Neural progenitor cell (in vitro differentiated cells): ENCODE data around the gene SCN10A. TPM values are rescaled to one million over a fixed set of nuclear protein-coding genes. Genes with fewer than 3 reads are reported as not detected.

Experiments
- DNase-seq: peaks from one replicate; pipeline ENCODE4 v3.0.0-alpha.2; 2016; ENCODE audit warnings: low spot score
- H2AFZ ChIP-seq: fragments of 200-600 bp; sonication (generic); replicated peaks from 2 replicates; pipeline ENCODE4 v1.6.1; 2016; ENCODE audit warnings: antibody characterized with exemption
- H3F3A ChIP-seq: fragments of 200-600 bp; sonication (generic); 2 replicates; pipeline ENCODE4 v1.6.1; 2016; ENCODE audit warnings: antibody characterized with exemption, low read depth
- H3K27ac ChIP-seq: fragments of 200-600 bp; sonication (generic); 2 replicates; pipeline ENCODE4 v1.5.1; 2016; ENCODE audit warnings: mild to moderate bottlenecking
- H3K27me3 ChIP-seq: fragments of 200-600 bp; sonication (generic); 2 replicates; pipeline ENCODE4 v1.6.1; 2016; ENCODE audit warnings: mild to moderate bottlenecking, moderate library complexity
- H3K36me3 ChIP-seq: fragments of 200-600 bp; sonication (generic); 2 replicates; pipeline ENCODE4 v1.5.1; 2016
- H3K4me1 ChIP-seq: fragments of 200-600 bp; sonication (generic); 2 replicates; pipeline ENCODE4 v1.6.1; 2016; ENCODE audit warnings: mixed run types
- H3K4me2 ChIP-seq: fragments of 200-600 bp; sonication (generic); 2 replicates; pipeline ENCODE4 v1.6.1; 2016
- H3K4me3 ChIP-seq: fragments of 200-600 bp; sonication (generic); 2 replicates; pipeline ENCODE4 v1.5.1; 2016
- H3K79me2 ChIP-seq: fragments of 200-600 bp; sonication (generic); 2 replicates; pipeline ENCODE4 v1.6.1; 2016; ENCODE audit warnings: low read depth
- H3K9ac ChIP-seq: fragments of 200-600 bp; sonication (generic); 2 replicates; pipeline ENCODE4 v1.6.1; 2016
- H3K9me3 ChIP-seq: fragments of 200-600 bp; sonication (generic); 2 replicates; pipeline ENCODE4 v1.5.1; 2016; ENCODE audit warnings: low read depth
- H4K20me1 ChIP-seq: fragments of 200-600 bp; sonication (generic); 2 replicates; pipeline ENCODE4 v1.6.1; 2016; ENCODE audit warnings: low read depth
- H3K27ac Mint-ChIP-seq: 3 replicates; pipeline ENCODE4 v1.8.0; 2021; ENCODE audit warnings: mixed read lengths
- H3K27me3 Mint-ChIP-seq: 2 replicates; pipeline ENCODE4 v1.8.0; 2022; ENCODE audit warnings: low read depth, mild to moderate bottlenecking, inconsistent platforms, moderate library complexity, mixed read lengths; ENCODE audit not compliant: insufficient read depth
- H3K36me3 Mint-ChIP-seq: 3 replicates; pipeline ENCODE4 v1.8.0; 2021; ENCODE audit warnings: mixed read lengths
- H3K4me1 Mint-ChIP-seq: 3 replicates; pipeline ENCODE4 v1.8.0; 2021; ENCODE audit warnings: mixed read lengths
- H3K4me3 Mint-ChIP-seq: 3 replicates; pipeline ENCODE4 v1.8.0; 2021; ENCODE audit warnings: mild to moderate bottlenecking, moderate library complexity, mixed read lengths
- H3K9me3 Mint-ChIP-seq: 3 replicates; pipeline ENCODE4 v1.8.0; 2020; ENCODE audit warnings: mixed read lengths
- CTCF ChIP-seq: fragments of 200-600 bp; sonication (generic); IDR thresholded peaks from 2 replicates; pipeline ENCODE4 v1.5.1; 2017; ENCODE audit warnings: antibody characterized with exemption, mild to moderate bottlenecking
- EZH2 ChIP-seq: fragments of 200-600 bp; sonication (generic); IDR thresholded peaks from 2 replicates; pipeline ENCODE4 v1.6.1; 2017; ENCODE audit warnings: antibody characterized with exemption, mild to moderate bottlenecking, moderate library complexity
- EZH2phosphoT487 ChIP-seq: fragments of 200-600 bp; sonication (generic); IDR thresholded peaks from 2 replicates; pipeline ENCODE4 v1.6.1; 2017; ENCODE audit warnings: antibody characterized with exemption
- total RNA-seq: library from RNA; depleted of rRNA; stranded (reverse); fragments of >200 nt; gene quantifications from 2 replicates; pipeline ENCODE4 v1.2.3, GENCODE V29; 2015; ENCODE audit warnings: low replicate concordance

SCN10A gene
- total RNA-seq, 1 donor from 2014 or later: not detected

GRCh38 chr3:38834110-38834509 lies 18.1 kb upstream of the SCN10A start:
- Mint-ChIP-seq H3K4me3 (no peak overlapping the region), H3K36me3 (no peaks in the 10 kb centered on the region), H3K27ac (no peak overlapping the region), H3K9me3 (peaks cover 6% of the 10 kb centered on the region), H3K4me1 (peaks cover 28% of the 10 kb centered on the region), H3K27me3 (peaks cover 4% of the 10 kb centered on the region)
- no peaks in the 10 kb centered on the region for H3K27me3 ChIP-seq
- no peak overlapping the region for H3K4me3 ChIP-seq
- TF ChIP-seq EZH2phosphoT487 (no peak), EZH2 (no peak)
- H3K4me2 ChIP-seq: no peak overlapping the region
- no peaks in the 10 kb centered on the region for H3K9me3 ChIP-seq
- peak; percentile 58 for DNase-seq
- no peak overlapping the region for H2AFZ ChIP-seq
- peaks cover 12% of the 10 kb centered on the region for H3F3A ChIP-seq
- no peak overlapping the region for H3K9ac ChIP-seq
- peaks cover 30% of the 10 kb centered on the region for H3K4me1 ChIP-seq
- H4K20me1 ChIP-seq: no peaks in the 10 kb centered on the region
- H3K27ac ChIP-seq: no peak overlapping the region
- H3K36me3 ChIP-seq: no peaks in the 10 kb centered on the region
- H3K79me2 ChIP-seq: no peaks in the 10 kb centered on the region

GRCh38 chr3:38829404-38829803 lies 13.4 kb upstream of the SCN10A start:
- Histone ChIP-seq H3K9me3 (no peaks in the 10 kb centered on the region), H3K27ac (no peak overlapping the region), H3K9ac (no peak overlapping the region), H3K4me2 (no peak overlapping the region), H3K4me1 (peaks cover 6% of the 10 kb centered on the region), H3F3A (no peaks in the 10 kb centered on the region), H2AFZ (no peak overlapping the region), H4K20me1 (no peaks in the 10 kb centered on the region), H3K36me3 (no peaks in the 10 kb centered on the region), H3K27me3 (no peaks in the 10 kb centered on the region), H3K79me2 (no peaks in the 10 kb centered on the region), H3K4me3 (no peak overlapping the region)
- H3K4me3 Mint-ChIP-seq: no peak overlapping the region
- H3K9me3 Mint-ChIP-seq: no peaks in the 10 kb centered on the region
- H3K27ac Mint-ChIP-seq: no peak overlapping the region
- peaks cover 4% of the 10 kb centered on the region for H3K4me1 Mint-ChIP-seq
- no peak for DNase-seq
- TF ChIP-seq CTCF (no peak), EZH2 (no peak), EZH2phosphoT487 (no peak)
- no peaks in the 10 kb centered on the region for H3K36me3 Mint-ChIP-seq
- no peaks in the 10 kb centered on the region for H3K27me3 Mint-ChIP-seq

- Mint-ChIP-seq H3K9me3 (no peaks in the 10 kb centered on the region), H3K27me3 (no peaks in the 10 kb centered on the region), H3K4me3 (no peak overlapping the region), H3K27ac (no peak overlapping the region), H3K36me3 (no peaks in the 10 kb centered on the region), H3K4me1 (peaks cover 3% of the 10 kb centered on the region)
- no peaks in the 10 kb centered on the region for H3K27me3 ChIP-seq
- H3K9ac ChIP-seq: no peak overlapping the region
- H3K36me3 ChIP-seq: no peaks in the 10 kb centered on the region
- H3F3A ChIP-seq: no peaks in the 10 kb centered on the region
- no peak overlapping the region for H3K4me3 ChIP-seq
- H2AFZ ChIP-seq: no peak overlapping the region
- H3K4me2 ChIP-seq: no peak overlapping the region
- no peak for TF ChIP-seq CTCF
- TF ChIP-seq EZH2phosphoT487: no peak
- TF ChIP-seq EZH2: no peak
- no peaks in the 10 kb centered on the region for H3K4me1 ChIP-seq
- no peaks in the 10 kb centered on the region for H3K9me3 ChIP-seq
- no peak overlapping the region for H3K27ac ChIP-seq
- no peaks in the 10 kb centered on the region for H3K79me2 ChIP-seq
- DNase-seq: no peak
- H4K20me1 ChIP-seq: no peaks in the 10 kb centered on the region
Measured at GRCh38 chr3:38828681-38829080, 12.7 kb upstream of the SCN10A start.

GRCh38 chr3:38827791-38828190 lies 11.8 kb upstream of the SCN10A start:
- no peak overlapping the region for H3K4me2 ChIP-seq
- no peaks in the 10 kb centered on the region for H3F3A ChIP-seq
- H3K9me3 ChIP-seq: no peaks in the 10 kb centered on the region
- no peaks in the 10 kb centered on the region for H3K36me3 Mint-ChIP-seq
- H3K27ac Mint-ChIP-seq: no peak overlapping the region
- H3K4me1 ChIP-seq: no peaks in the 10 kb centered on the region
- DNase-seq: no peak
- no peaks in the 10 kb centered on the region for H3K9me3 Mint-ChIP-seq
- no peak overlapping the region for H3K27ac ChIP-seq
- no peak overlapping the region for H2AFZ ChIP-seq
- no peaks in the 10 kb centered on the region for H3K27me3 ChIP-seq
- H3K36me3 ChIP-seq: no peaks in the 10 kb centered on the region
- no peaks in the 10 kb centered on the region for H4K20me1 ChIP-seq
- no peak overlapping the region for H3K4me3 ChIP-seq
- H3K9ac ChIP-seq: no peak overlapping the region
- no peaks in the 10 kb centered on the region for H3K79me2 ChIP-seq
- H3K27me3 Mint-ChIP-seq: peaks cover 3% of the 10 kb centered on the region
- H3K4me3 Mint-ChIP-seq: no peak overlapping the region
- peaks cover 7% of the 10 kb centered on the region for H3K4me1 Mint-ChIP-seq
- TF ChIP-seq EZH2 (no peak), CTCF (no peak), EZH2phosphoT487 (no peak)
